Uterus (tissue), 2 donors: ENCODE data around the gene ZNF579.
"Not testable (repeated sequence)": the region's sequence is repeated elsewhere in the genome, so short reads cannot be mapped to it uniquely, and the experiment has no call there.

Source experiments
- CTCF ChIP-seq, 4 experiments: fragments of 200-600 bp in 2 of 4; fragments of 450-650 bp in 2 of 4; sonication (generic) in 2 of 4; IDR thresholded peaks; one replicate each; pipeline ENCODE4 v1.5.1; 2016 to 2019; ENCODE audit warnings: antibody characterized with exemption in 4 of 4, mild to moderate bottlenecking in 2 of 4, moderate library complexity in 1 of 4
- POLR2A ChIP-seq, 2 donors: fragments of 450-650 bp; IDR thresholded peaks; one replicate each; pipeline ENCODE4 v1.6.1; 2016; ENCODE audit warnings: antibody characterized with exemption in 2 of 2, mild to moderate bottlenecking in 1 of 2, moderate library complexity in 1 of 2

DNA sequence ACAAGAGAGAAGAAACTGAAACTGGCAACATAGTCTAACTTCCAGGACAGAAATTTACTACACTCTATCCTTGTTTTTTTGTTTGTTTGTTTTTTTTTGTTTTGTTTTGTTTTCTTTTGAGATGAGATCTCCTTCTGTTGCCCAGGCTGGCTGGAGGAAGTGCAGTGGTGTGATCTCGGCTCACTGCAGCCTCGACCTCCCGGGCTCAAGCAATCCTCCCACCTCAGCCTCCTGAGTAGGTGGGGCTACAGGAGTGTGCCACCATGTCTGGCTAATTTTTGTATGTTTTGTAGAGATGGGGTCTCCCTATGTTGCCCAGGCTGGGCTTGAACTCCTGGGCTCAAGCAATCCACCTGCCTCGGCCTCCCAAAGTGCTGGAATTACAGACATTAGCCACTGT lies 1.6 kb upstream of the ZNF579 start:
- TF ChIP-seq CTCF, POLR2A (IDR thresholded peaks at IDR 0.05): not testable (repeated sequence)
